DMS114 treated with DMSO at 0.1 percent for 48 hours (cell line): ENCODE data around the gene ANKRD53.
"Not testable (repeated sequence)": the region's sequence is repeated elsewhere in the genome, so short reads cannot be mapped to it uniquely, and the experiment has no call there.

Experiments
- DNase-seq: peaks from one replicate; lab custom pipeline; 2025; ENCODE audit not compliant: unreplicated experiment; lab: John Stamatoyannopoulos, UW

Gene ANKRD53

GRCh38 chr2:70988726-70989648 is 10.6 kb downstream of the ANKRD53 start:
- no peak for DNase-seq

- no peak for DNase-seq
Measured at GRCh38 chr2:70990216-70990615, 11.8 kb downstream of the ANKRD53 start.

GRCh38 chr2:70991142-70991541 is 12.7 kb downstream of the ANKRD53 start:
- no peak for DNase-seq

- no peak for DNase-seq
Measured at GRCh38 chr2:70991742-70992141, 13.3 kb downstream of the ANKRD53 start.

GRCh38 chr2:70992945-70993853 is 14.8 kb downstream of the ANKRD53 start:
- DNase-seq = no peak

GRCh38 chr2:70994009-70994698 is 15.7 kb downstream of the ANKRD53 start:
- DNase-seq = no peak

- peak; percentile 86 for DNase-seq
Measured at GRCh38 chr2:70994699-70995425, 16.4 kb downstream of the ANKRD53 start, which contains the start of gene TEX261. Gene TEX261, minus strand, starts transcription at chr2:70994873. Its CDS starts 116 bp downstream, at chr2:70994757.

GRCh38 chr2:70995426-70995729 is 16.9 kb downstream of the ANKRD53 start:
- DNase-seq = peak; percentile 28

- not testable (repeated sequence) for DNase-seq
Measured at GRCh38 chr2:70998885-70999284, 20.5 kb downstream of the ANKRD53 start.

GRCh38 chr2:70999362-70999761 is 20.9 kb downstream of the ANKRD53 start:
- no peak for DNase-seq

- not testable (repeated sequence) for DNase-seq
Measured at GRCh38 chr2:70999931-71000330, 21.5 kb downstream of the ANKRD53 start.

- DNase-seq = peak; percentile 44
Measured at GRCh38 chr2:71000780-71001591, 22.6 kb downstream of the ANKRD53 start.

- no peak for DNase-seq
Measured at GRCh38 chr2:71001592-71001927, 23.1 kb downstream of the ANKRD53 start.

- DNase-seq = no peak
Measured at GRCh38 chr2:71001981-71002570, 23.6 kb downstream of the ANKRD53 start.

GRCh38 chr2:71003396-71003795 is 25.0 kb downstream of the ANKRD53 start:
- DNase-seq = no peak

- DNase-seq = no peak
Measured at GRCh38 chr2:71003966-71004755, 25.7 kb downstream of the ANKRD53 start.

GRCh38 chr2:71004857-71005256 is 26.4 kb downstream of the ANKRD53 start:
- DNase-seq = no peak
